Body of pancreas (tissue), 4 donors: Measurements from ENCODE around the gene CCL4L2.

Source experiments
- CTCF ChIP-seq, 7 experiments: fragments of 450-650 bp in 4 of 7; fragments of 200-600 bp in 3 of 7; sonication (generic) in 3 of 7; IDR thresholded peaks; one replicate each; pipeline ENCODE4 v1.5.1; 2016 to 2019; ENCODE audit warnings: antibody characterized with exemption in 7 of 7
- POLR2A ChIP-seq, 3 donors: fragments of 450-650 bp; IDR thresholded peaks; one replicate each; pipeline ENCODE4 v1.6.1; 2016; ENCODE audit warnings: antibody characterized with exemption in 3 of 3, mild to moderate bottlenecking in 2 of 3

- TF ChIP-seq POLR2A (IDR thresholded peaks at IDR 0.05) (no peak), CTCF (IDR thresholded peaks at IDR 0.05) (no peak)
These were observed 7.5 kb upstream of the CCL4L2 start for GRCh38 chr17:36203335-36203734.
